ENCODE results near the gene GATA6.

GATA6 gene

GRCh38 chr18:22221350-22221749 lies 52.0 kb downstream of the GATA6 start:
- no peak overlapping the region for H3K27ac ChIP-seq
- no peak for TF ChIP-seq ZFX (IDR thresholded peaks at IDR 0.05)
- TF ChIP-seq CTCF (conservative IDR thresholded peaks at IDR 0.05), result no peak

- TF ChIP-seq ZFX (IDR thresholded peaks at IDR 0.05), result no peak
- H3K27ac ChIP-seq, result no peak overlapping the region
These were observed 54.0 kb downstream of the GATA6 start for GRCh38 chr18:22223254-22223964.

GRCh38 chr18:22223965-22224322 lies 54.6 kb downstream of the GATA6 start:
- H3K27ac ChIP-seq, result no peak overlapping the region
- no peak for TF ChIP-seq ZFX (IDR thresholded peaks at IDR 0.05)

GRCh38 chr18:22224339-22224738 lies 55.0 kb downstream of the GATA6 start:
- no peak for TF ChIP-seq ZFX (IDR thresholded peaks at IDR 0.05)
- no peak for TF ChIP-seq CTCF (conservative IDR thresholded peaks at IDR 0.05)
- H3K27ac ChIP-seq, result no peak overlapping the region

GRCh38 chr18:22226801-22227200 lies 57.4 kb downstream of the GATA6 start:
- no peak overlapping the region for H3K27ac ChIP-seq
- TF ChIP-seq CTCF (conservative IDR thresholded peaks at IDR 0.05) (no peak), ZFX (IDR thresholded peaks at IDR 0.05) (no peak)

GRCh38 chr18:22228976-22229375 lies 59.6 kb downstream of the GATA6 start:
- TF ChIP-seq ZFX (IDR thresholded peaks at IDR 0.05) (no peak), CTCF (conservative IDR thresholded peaks at IDR 0.05) (no peak)
- H3K27ac ChIP-seq, result no peak overlapping the region

GRCh38 chr18:22229456-22230124 lies 60.2 kb downstream of the GATA6 start:
- H3K27ac ChIP-seq, result no peak overlapping the region
- TF ChIP-seq ZFX (IDR thresholded peaks at IDR 0.05), result no peak
- TF ChIP-seq CTCF (conservative IDR thresholded peaks at IDR 0.05), result no peak

GRCh38 chr18:22230471-22230945 lies 61.1 kb downstream of the GATA6 start:
- TF ChIP-seq CTCF (conservative IDR thresholded peaks at IDR 0.05) (no peak), ZFX (IDR thresholded peaks at IDR 0.05) (no peak)
- H3K27ac ChIP-seq, result no peak overlapping the region

Data from C4-2B (cell line).